H1 (cell line): ENCODE measurements around the gene KCNMB2. TPM values are rescaled to one million over a fixed set of nuclear protein-coding genes. Genes with fewer than 3 reads are reported as not detected.

Experiments
- CTCF ChIA-PET: fragments of 300-600 bp; sonication (Branson Sonifier 250); formaldehyde crosslinking; loops from one replicate; lab custom pipeline; 2021; ENCODE audit not compliant: partially characterized antibody; lab: Charles Lee
- POLR2A ChIA-PET: fragments of 300-600 bp; sonication (Branson Sonifier 250); formaldehyde crosslinking; loops from one replicate; lab custom pipeline; 2021; ENCODE audit warnings: inconsistent platforms; ENCODE audit not compliant: partially characterized antibody; lab: Charles Lee
- DNase-seq, 2 experiments: peaks; one replicate each; pipeline versions ENCODE4 v3.0.0 to v3.0.0-alpha.2; 2010 to 2022; ENCODE audit warnings: low spot score in 2 of 2, low read depth in 1 of 2, mixed read lengths in 1 of 2
- FAIRE-seq: peaks from 2 replicates; lab custom pipeline; 2011; peaks lifted over from hg19 to GRCh38; lab: Jason Lieb, UNC
- H2AFZ ChIP-seq: 2 replicates; pipeline ENCODE4 v1.8.1; 2012; ENCODE audit warnings: low read length, inconsistent platforms
- H2AK5ac ChIP-seq: 2 replicates; pipeline ENCODE4 v1.6.1; 2013; ENCODE audit warnings: low read depth, low read length
- H2BK120ac ChIP-seq: replicated peaks from 2 replicates; pipeline ENCODE3; 2013; ENCODE audit warnings: low read depth, low read length, inconsistent platforms
- H2BK12ac ChIP-seq: 2 replicates; pipeline ENCODE4 v1.6.1; 2013; ENCODE audit warnings: low read depth, low read length
- H2BK15ac ChIP-seq: 2 replicates; pipeline ENCODE4 v1.6.1; 2013; ENCODE audit warnings: low read length
- H2BK20ac ChIP-seq: 2 replicates; pipeline ENCODE4 v1.6.1; 2013; ENCODE audit warnings: low read length
- H2BK5ac ChIP-seq: 2 replicates; pipeline ENCODE4 v1.6.1; 2013; ENCODE audit warnings: low read depth, low read length
- H3K14ac ChIP-seq: 2 replicates; pipeline ENCODE4 v1.6.1; 2013; ENCODE audit warnings: inconsistent platforms; ENCODE audit not compliant: insufficient read length
- H3K18ac ChIP-seq: 2 replicates; pipeline ENCODE4 v1.6.1; 2013; ENCODE audit warnings: low read length; ENCODE audit errors: extremely low read depth
- H3K23ac ChIP-seq: 2 replicates; pipeline ENCODE4 v1.6.1; 2013; ENCODE audit warnings: inconsistent platforms; ENCODE audit not compliant: insufficient read length
- H3K23me2 ChIP-seq: 2 replicates; pipeline ENCODE4 v1.6.1; 2013; ENCODE audit warnings: low read depth, low read length
- H3K27ac ChIP-seq: 2 replicates; pipeline ENCODE4 v1.6.1; 2011; ENCODE audit warnings: low read depth, low read length, inconsistent platforms
- H3K27me3 ChIP-seq, 4 experiments: replicated peaks in 1 of 4; 1 replicate in 1 of 4; 2 replicates in 3 of 4; pipeline versions ENCODE4 v1.6.1 to v1.8.1; 2011 to 2013; ENCODE audit warnings: low read length in 3 of 4, mild to moderate bottlenecking in 3 of 4, inconsistent platforms in 2 of 4, mixed read lengths in 2 of 4, moderate library complexity in 1 of 4; ENCODE audit not compliant: control insufficient read depth in 3 of 4, insufficient read depth in 3 of 4; ENCODE audit errors: extremely low read depth in 1 of 4
- H3K36me3 ChIP-seq, 4 experiments: 2 replicates each; pipeline versions ENCODE4 v1.6.1 to v1.8.1; 2011 to 2013; ENCODE audit warnings: mild to moderate bottlenecking in 4 of 4, low read length in 3 of 4, moderate library complexity in 2 of 4, control low read depth in 1 of 4, inconsistent platforms in 1 of 4; ENCODE audit not compliant: insufficient read depth in 4 of 4, control insufficient read depth in 2 of 4
- H3K4ac ChIP-seq: replicated peaks from 2 replicates; pipeline ENCODE3; 2013; ENCODE audit warnings: low read length, low read depth, mixed read lengths, inconsistent platforms; ENCODE audit not compliant: insufficient read length
- H3K4me1 ChIP-seq, 4 experiments: replicated peaks in 1 of 4; 1 replicate in 1 of 4; 2 replicates in 3 of 4; pipeline versions ENCODE4 v1.6.1 to v1.8.1; 2011 to 2013; ENCODE audit warnings: low read length in 3 of 4, inconsistent platforms in 2 of 4, mixed read lengths in 1 of 4; ENCODE audit not compliant: insufficient read depth in 4 of 4, control insufficient read depth in 3 of 4
- H3K4me2 ChIP-seq, 2 experiments: 2 replicates each; pipeline versions ENCODE4 v1.6.1 to v1.8.1; 2011 to 2013; ENCODE audit warnings: low read depth in 2 of 2, low read length in 2 of 2, control low read depth in 1 of 2, inconsistent platforms in 1 of 2, mild to moderate bottlenecking in 1 of 2; ENCODE audit not compliant: insufficient read depth in 1 of 2
- H3K4me3 ChIP-seq, 4 experiments: fragments of 200-600, 300-600 bp in 1 of 4; sonication (generic), shearing (Covaris generic), sonication (Bioruptor Twin) in 1 of 4; 2 replicates each; pipeline versions ENCODE4 v1.5.1 to v1.8.1; 2011 to 2016; ENCODE audit warnings: low read length in 4 of 4, low read depth in 3 of 4, control low read depth in 2 of 4, inconsistent platforms in 2 of 4, mild to moderate bottlenecking in 2 of 4, mixed read lengths in 1 of 4, moderate library complexity in 1 of 4; ENCODE audit not compliant: insufficient read depth in 2 of 4; ENCODE audit errors: extremely low read depth in 1 of 4
- H3K56ac ChIP-seq: replicated peaks from 2 replicates; pipeline ENCODE3; 2013; ENCODE audit warnings: low read depth, mild to moderate bottlenecking, mixed read lengths, low read length, inconsistent platforms; ENCODE audit not compliant: insufficient read length
- H3K79me1 ChIP-seq: 2 replicates; pipeline ENCODE4 v1.6.1; 2013; ENCODE audit warnings: low read depth, low read length, control low read depth
- H3K79me2 ChIP-seq, 2 experiments: 2 replicates each; pipeline versions ENCODE4 v1.6.1 to v1.8.1; 2012 to 2013; ENCODE audit warnings: low read length in 2 of 2, mild to moderate bottlenecking in 2 of 2, inconsistent platforms in 1 of 2; ENCODE audit not compliant: insufficient read depth in 2 of 2, control insufficient read depth in 1 of 2
- H3K9ac ChIP-seq, 4 experiments: replicated peaks in 1 of 4; 1 replicate in 1 of 4; 2 replicates in 3 of 4; pipeline versions ENCODE4 v1.6.1 to v1.8.1; 2011 to 2013; ENCODE audit warnings: low read depth in 3 of 4, low read length in 3 of 4, control low read depth in 2 of 4, mild to moderate bottlenecking in 2 of 4, moderate library complexity in 2 of 4, inconsistent platforms in 1 of 4; ENCODE audit errors: extremely low read depth in 1 of 4
- H3K9me3 ChIP-seq, 2 experiments: 2 replicates each; pipeline versions ENCODE4 v1.6.1 to v1.8.1; 2012 to 2013; ENCODE audit warnings: mild to moderate bottlenecking in 2 of 2, moderate library complexity in 2 of 2, control low read depth in 1 of 2, inconsistent platforms in 1 of 2, low read depth in 1 of 2, low read length in 1 of 2, mixed read lengths in 1 of 2; ENCODE audit not compliant: insufficient read depth in 2 of 2
- H4K20me1 ChIP-seq, 2 experiments: replicated peaks in 1 of 2; 2 replicates each; pipeline versions ENCODE3 to v1.8.1; 2011 to 2013; ENCODE audit warnings: inconsistent platforms in 2 of 2, low read length in 2 of 2, mild to moderate bottlenecking in 1 of 2; ENCODE audit not compliant: insufficient read depth in 2 of 2, control insufficient read depth in 1 of 2
- H4K5ac ChIP-seq: 2 replicates; pipeline ENCODE4 v1.6.1; 2013; ENCODE audit warnings: low read length, low read depth, mixed read lengths, inconsistent platforms; ENCODE audit not compliant: insufficient read length
- H4K8ac ChIP-seq: 2 replicates; pipeline ENCODE4 v1.8.0; 2013; ENCODE audit warnings: mild to moderate bottlenecking, moderate library complexity, low read length, inconsistent platforms; ENCODE audit not compliant: insufficient read depth; ENCODE audit errors: extremely low read depth
- H4K91ac ChIP-seq: replicated peaks from 2 replicates; pipeline ENCODE3; 2013; ENCODE audit warnings: low read length, mixed read lengths, inconsistent platforms; ENCODE audit not compliant: insufficient read length
- BCL11A ChIP-seq, 2 experiments: IDR thresholded peaks; one replicate each; pipeline ENCODE4 v1.6.1; 2011; ENCODE audit warnings: low read depth in 2 of 2, low read length in 2 of 2, mild to moderate bottlenecking in 2 of 2
- CREB1 ChIP-seq: IDR thresholded peaks from 2 replicates; pipeline ENCODE4 v1.6.1; 2012; ENCODE audit warnings: inconsistent platforms
- GABPA ChIP-seq: IDR thresholded peaks from 2 replicates; pipeline ENCODE4 v1.6.1; 2011; ENCODE audit warnings: mild to moderate bottlenecking, low read length, moderate library complexity, borderline replicate concordance; ENCODE audit not compliant: insufficient read depth
- KDM5A ChIP-seq: fragments of 200-600 bp; IDR thresholded peaks from 2 replicates; pipeline ENCODE4 v1.7.1; 2012; ENCODE audit warnings: mild to moderate bottlenecking, low read length, inconsistent platforms, mixed read lengths
- SIN3A ChIP-seq, 2 experiments: IDR thresholded peaks in 1 of 2; conservative IDR thresholded peaks in 1 of 2; 2 replicates each; pipeline ENCODE4 v1.6.1; 2011 to 2012; ENCODE audit warnings: low read length in 2 of 2, improper control_type of control experiment in 1 of 2, low read depth in 1 of 2, mild to moderate bottlenecking in 1 of 2
- SIRT6 ChIP-seq: IDR thresholded peaks from one replicate; pipeline ENCODE4 v1.7.1; 2012; ENCODE audit warnings: low read length, inconsistent platforms
- SIX5 ChIP-seq: IDR thresholded peaks from 2 replicates; pipeline ENCODE4 v1.6.1; 2011; ENCODE audit warnings: mild to moderate bottlenecking, low read depth, low read length
- TCF12 ChIP-seq: IDR thresholded peaks from 2 replicates; pipeline ENCODE4 v1.6.1; 2011; ENCODE audit warnings: low read depth, mild to moderate bottlenecking, low read length
- YY1 ChIP-seq: IDR thresholded peaks from 2 replicates; pipeline ENCODE4 v1.6.1; 2011; ENCODE audit warnings: low read depth, mild to moderate bottlenecking, low read length
- WGBS, 2 experiments: shearing (Covaris generic) in 1 of 2; methylation state at CpG; one replicate each; pipeline versions ENCODE4 v1.1.6 to v1.1.7; 2013 to 2015; ENCODE audit warnings: low lambda C conversion rate in 2 of 2, mixed read lengths in 2 of 2, inconsistent platforms in 1 of 2, low coverage in 1 of 2, missing lambda C conversion rate in 1 of 2; ENCODE audit not compliant: insufficient replicate concordance in 2 of 2, insufficient coverage in 1 of 2, insufficient read length in 1 of 2; ENCODE audit errors: extremely low coverage in 1 of 2, missing lambda C conversion rate in 1 of 2; 5-methylcytosine and 5-hydroxymethylcytosine counted together
- polyA plus RNA-seq, 7 experiments: library from polyadenylated mRNA; depleted of rRNA in 3 of 7; stranded (reverse) in 5 of 7; unstranded in 2 of 7; fragments of >200 nt in 5 of 7; fragments of 200-250 nt in 2 of 7; gene quantifications; 1 replicate in 5 of 7; 2 replicates in 1 of 7; 4 replicates in 1 of 7; pipeline versions ENCODE4 v1.2.1 to v1.2.3, GENCODE V29; 2011 to 2013; ENCODE audit warnings: missing spikeins in 2 of 7, mixed read lengths in 2 of 7
- total RNA-seq: library from RNA; stranded (reverse); fragmentation: NEBNext Ultra II Directional; extraction: Animal tissue kit (Norgen Biotek cat#: 25700); gene quantifications from 2 replicates; pipeline ENCODE4 v1.2.1, GENCODE V29; 2021

The KCNMB2 gene
- total and polyA plus RNA-seq, 2 of the 8 experiments (the other 6 are each of a cell fraction or from before 2014, with no cell fraction given): not detected

DNA sequence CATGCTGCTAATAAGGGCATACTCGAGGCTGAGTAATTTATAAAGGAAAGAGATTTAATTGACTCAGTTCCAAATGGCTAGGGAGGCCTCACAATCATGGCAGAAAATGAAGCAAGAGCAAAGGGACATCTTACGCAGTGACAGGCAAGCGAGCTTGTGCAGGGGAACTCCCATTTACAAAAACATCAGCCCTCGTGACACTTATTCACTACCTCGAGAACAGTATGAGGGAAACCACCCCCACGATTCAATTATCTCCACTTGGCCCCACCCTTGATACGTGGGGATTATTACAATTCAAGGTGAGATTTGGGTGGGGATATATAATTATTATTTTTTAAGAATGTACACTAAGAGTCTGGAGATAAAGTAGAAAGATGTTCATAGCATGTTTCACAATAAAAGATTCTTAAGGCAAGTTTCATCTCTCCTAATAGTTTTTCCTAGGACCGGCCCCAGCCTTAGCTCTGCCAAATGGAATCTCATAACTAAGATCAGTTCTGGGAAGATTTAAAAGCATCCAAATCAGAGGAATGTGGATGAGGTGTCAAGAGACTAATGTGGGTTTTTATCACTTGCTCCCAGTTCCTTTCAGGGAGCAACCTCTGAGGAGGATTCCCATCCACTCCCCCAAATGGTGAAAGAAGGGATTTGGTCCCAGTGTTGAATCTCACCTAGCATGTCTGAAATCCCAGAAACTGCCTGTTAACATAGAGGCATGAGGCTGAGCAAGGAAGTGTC lies 314.4 kb downstream of the KCNMB2 start:
- no peak for DNase-seq
- no peak overlapping the region for H3K18ac ChIP-seq
- ChIA-PET POLR2A (interaction anchor here (2.7 kb wide), 1 partner anchor 9 kb away, joined by 15 read pairs; no protein-coding TSS in a partner anchor), CTCF (interaction anchor here (0.7 to 1.1 kb wide), 3 partner anchors 9 to 471 kb away, joined by 3 read pairs; no protein-coding TSS in a partner anchor)
- H2BK5ac ChIP-seq: no peak overlapping the region
- H2BK120ac ChIP-seq: no peak overlapping the region
- no peak overlapping the region for H3K4me2 ChIP-seq
- no peaks in the 10 kb centered on the region for H3K27me3 ChIP-seq
- H4K5ac ChIP-seq: no peak overlapping the region
- no peaks in the 10 kb centered on the region for H3K79me1 ChIP-seq
- no peak overlapping the region for H3K4ac ChIP-seq
- no peak overlapping the region for H2BK15ac ChIP-seq
- no peaks in the 10 kb centered on the region for H4K20me1 ChIP-seq
- H3K14ac ChIP-seq: no peak overlapping the region
- FAIRE-seq: no peak
- no peaks in the 10 kb centered on the region for H3K9me3 ChIP-seq
- no peaks in the 10 kb centered on the region for H3K79me2 ChIP-seq
- peaks cover 0 to 4% (median 0%) of the 10 kb centered on the region in 4 experiments; a peak in 1 of 7 replicates for H3K4me1 ChIP-seq
- H2BK12ac ChIP-seq: no peak overlapping the region
- H3K4me3 ChIP-seq: no peak overlapping the region
- H3K56ac ChIP-seq: no peak overlapping the region
- 84% methylated on average over 8 of the region's 8 CpGs; no CpG with 5 or more reads in 1 of the 2 experiments for WGBS, 2 experiments
- no peak for TF ChIP-seq TCF12
- TF ChIP-seq SIX5: no peak
- no peak for TF ChIP-seq KDM5A
- TF ChIP-seq GABPA: no peak
- no peak for TF ChIP-seq BCL11A (IDR thresholded peaks at IDR 0.05; ENCODE audit: low read depth in 2 of 2, low read length in 2 of 2)
- no peak for TF ChIP-seq YY1
- no peak for TF ChIP-seq SIRT6
- TF ChIP-seq SIN3A (conservative IDR thresholded peaks at IDR 0.05 in 1 of 2, IDR thresholded peaks at IDR 0.05 in 1 of 2; ENCODE audit: low read depth in 1 of 2, low read length in 2 of 2): no peak
- no peak for TF ChIP-seq CREB1
- H3K36me3 ChIP-seq: no peaks in the 10 kb centered on the region
- H3K23ac ChIP-seq: no peak overlapping the region
- H3K23me2 ChIP-seq: no peaks in the 10 kb centered on the region
- no peak overlapping the region for H4K8ac ChIP-seq
- H2AK5ac ChIP-seq: no peak overlapping the region
- H3K27ac ChIP-seq: no peak overlapping the region
- no peak overlapping the region for H4K91ac ChIP-seq
- H3K9ac ChIP-seq: no peak overlapping the region
- H2BK20ac ChIP-seq: no peak overlapping the region
- no peak overlapping the region for H2AFZ ChIP-seq
